Activated CD8-positive, alpha-beta memory T cell treated with anti-CD3 and anti-CD28 coated beads, Interleukin-2, amount 50 U/mL, for 1 hour (primary cell): Measurements from ENCODE around the gene EXOC6B.

Experiments used
- DNase-seq: peaks from one replicate; pipeline ENCODE4 v3.0.0-alpha.2; 2020; ENCODE audit errors: extremely low read depth

EXOC6B gene

DNA sequence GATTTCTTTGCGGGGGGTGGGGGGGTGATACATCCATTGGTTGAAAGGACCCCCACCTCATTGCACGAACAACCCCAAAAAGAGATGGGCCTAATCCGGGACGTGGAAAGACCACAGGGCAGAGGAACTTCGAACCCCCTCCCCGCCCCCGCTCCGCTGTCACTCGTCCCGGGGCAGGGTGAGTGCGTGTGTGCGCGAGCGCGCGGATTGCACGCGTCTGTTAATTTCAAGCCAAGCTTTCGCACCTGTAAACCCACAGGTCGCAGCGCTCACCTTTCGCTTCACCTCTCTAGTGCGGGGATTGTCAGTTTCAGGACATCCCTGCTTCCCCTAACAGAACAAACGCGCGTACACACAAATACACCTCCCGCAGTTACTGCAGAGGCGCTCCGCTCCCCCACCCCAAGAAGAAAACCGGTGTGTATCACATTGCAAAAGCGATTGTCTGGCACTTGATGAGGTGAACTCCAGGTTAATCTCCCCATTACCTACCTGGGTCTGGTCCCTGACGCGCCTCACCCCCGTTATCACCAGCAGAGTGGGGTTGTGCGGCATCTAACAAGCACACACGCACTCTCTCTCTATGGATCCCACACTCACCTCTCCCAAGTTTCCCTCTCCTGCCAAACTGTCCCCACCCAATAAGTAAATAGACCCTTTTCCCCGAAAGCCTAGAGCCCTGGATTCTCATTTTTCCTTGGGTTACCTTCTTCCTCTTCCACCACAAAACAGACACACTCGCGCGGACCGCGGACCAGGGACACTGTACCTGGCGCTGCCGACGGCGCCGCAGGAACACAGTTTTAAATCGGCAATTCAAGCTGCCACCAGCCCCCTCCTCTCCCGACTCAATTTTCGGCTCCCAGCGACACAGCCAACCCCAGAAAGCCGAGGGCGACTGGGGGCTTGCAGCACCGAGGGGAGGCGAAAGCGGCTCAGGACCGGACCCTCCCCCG is 679.2 kb downstream of the EXOC6B start:
- DNase-seq: no peak

DNA sequence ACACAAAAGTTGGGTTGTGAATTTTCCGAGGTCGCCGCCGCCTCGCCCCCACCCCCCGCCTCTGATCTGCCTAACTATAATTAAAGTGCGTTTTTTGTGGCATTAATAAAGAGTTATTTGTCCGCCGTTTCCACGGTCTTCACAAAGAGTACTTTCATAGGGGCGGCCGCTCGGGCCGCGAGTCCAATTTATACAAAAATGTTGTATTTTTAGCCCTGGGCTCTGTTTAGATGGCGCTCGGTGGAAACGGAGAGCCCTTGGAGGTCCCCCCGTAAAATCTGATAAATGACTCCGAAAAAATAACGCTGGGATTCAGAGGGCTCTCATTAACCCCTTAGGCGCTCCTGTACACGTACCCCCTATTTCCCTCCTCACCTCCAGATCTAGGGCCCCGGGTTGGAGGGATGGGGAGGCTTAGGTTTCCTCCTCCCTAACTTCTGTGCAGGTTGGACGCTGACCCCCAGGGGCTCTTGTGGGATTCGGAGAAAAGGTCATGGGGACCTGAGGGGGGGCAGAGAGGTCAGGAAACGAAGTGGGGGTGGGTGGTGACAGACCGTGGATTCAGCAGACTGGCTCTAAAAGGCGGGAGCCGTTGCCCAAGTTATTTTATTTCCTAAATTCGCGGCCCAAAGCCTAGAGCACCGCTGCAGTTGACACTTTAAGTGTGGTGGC is 680.0 kb downstream of the EXOC6B start:
- DNase-seq: no peak

DNA sequence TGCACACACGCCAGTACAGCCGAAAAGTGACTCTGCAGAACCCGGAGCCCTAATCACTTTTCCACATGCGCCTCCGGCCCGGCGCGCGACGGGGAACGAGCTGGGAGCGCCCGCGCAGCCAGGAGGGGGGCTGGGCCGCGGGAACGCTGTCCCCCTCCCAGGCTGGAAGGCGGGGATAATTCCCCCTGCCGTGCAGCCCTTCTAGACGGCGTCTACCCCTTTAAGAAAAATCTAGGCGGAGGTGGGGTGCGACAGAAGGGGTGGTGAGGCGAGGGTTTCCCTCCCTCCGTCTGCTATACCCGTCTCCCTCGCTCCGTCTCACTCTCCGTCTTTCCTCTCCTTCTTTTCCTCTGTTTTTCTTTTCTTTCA is 680.6 kb downstream of the EXOC6B start:
- DNase-seq: no peak

DNA sequence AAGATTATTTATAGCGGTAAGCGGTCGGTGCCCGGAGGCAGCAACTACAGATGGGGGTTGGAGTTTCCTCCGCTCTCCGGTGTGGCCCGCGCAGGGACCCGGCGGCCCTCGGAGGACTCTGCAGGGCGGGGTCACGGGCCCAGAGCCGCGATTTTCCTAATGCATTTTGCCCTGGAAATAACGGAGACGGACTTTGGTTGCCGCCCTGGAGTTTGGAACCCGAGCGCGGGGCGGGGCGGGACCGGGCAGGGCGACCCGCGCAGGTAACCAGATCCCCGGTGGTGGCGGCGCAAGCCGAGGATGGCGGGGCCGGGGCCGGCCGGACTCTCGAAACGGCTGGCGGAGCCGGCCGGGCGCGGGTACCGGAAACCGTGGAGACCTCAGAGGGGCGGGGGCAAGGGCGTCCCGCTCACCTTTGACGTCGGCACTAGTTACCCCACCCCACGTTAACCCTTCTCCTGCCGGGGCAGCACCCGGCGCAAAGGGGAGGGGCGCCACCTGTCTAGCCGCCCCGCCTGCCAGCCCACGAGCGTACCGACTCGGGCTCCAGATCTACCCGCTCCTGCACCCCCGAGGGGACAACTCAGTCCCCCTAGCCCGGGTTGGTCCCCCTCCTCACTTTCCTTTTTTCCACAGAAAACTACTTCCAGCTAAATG is 681.1 kb downstream of the EXOC6B start:
- DNase-seq: no peak

DNA sequence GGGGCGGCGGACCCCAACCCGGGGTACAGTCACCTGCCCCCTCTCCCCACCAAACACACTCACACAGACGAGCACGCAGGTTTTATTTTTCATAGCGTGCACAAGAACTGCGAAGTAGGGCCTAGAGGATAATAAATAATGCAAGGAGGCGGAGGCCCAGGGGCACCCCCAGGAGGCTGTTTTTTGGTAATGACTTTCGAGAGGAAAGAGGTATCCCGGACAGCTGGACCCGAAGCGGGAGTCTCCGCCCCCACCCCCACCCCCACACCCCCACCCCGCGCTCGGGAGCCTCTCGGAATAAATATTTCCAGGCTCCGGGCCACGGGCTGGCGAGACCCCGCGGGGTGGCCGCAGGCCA is 681.6 kb downstream of the EXOC6B start:
- no peak for DNase-seq

DNA sequence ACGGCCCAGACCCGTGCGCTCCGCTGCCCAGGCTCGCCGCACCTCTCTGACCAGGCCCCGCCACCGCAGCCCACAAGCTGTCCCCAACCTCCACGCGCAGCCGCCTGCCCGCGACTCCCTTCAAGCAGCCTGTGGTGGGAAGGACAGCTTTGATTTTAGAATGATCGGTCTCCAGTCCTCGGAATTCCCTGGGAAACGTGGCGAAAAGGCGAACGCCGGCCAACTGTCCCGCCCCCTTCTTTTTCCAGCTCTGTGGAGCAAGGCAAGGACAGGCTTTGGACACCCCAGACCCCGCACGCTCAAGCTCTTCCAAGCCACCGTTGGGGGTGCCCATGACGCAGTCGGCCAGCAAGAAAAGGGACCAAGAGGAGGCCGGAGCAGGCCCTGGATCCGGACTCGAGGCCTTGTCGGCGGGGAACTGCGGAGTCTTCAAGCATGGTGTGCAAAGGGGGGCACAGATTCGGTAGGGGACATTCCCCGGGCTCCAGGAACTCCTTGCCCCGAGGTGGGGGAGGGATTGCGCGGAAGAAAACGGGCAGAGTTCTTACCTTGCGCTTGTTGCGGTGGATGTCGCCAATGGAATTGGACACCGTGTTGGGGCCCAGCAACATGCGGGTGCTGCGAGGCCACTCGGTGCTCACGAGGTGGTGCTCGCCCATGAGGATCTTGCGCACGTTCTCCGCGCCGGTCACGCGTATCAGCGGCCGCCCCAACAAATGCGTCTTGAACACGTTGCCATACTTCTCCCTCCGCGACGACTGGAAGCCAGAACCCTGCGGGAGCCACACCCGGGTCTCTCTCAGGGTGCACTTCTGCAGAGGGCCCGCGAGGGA is 682.2 kb downstream of the EXOC6B start:
- no peak for DNase-seq

DNA sequence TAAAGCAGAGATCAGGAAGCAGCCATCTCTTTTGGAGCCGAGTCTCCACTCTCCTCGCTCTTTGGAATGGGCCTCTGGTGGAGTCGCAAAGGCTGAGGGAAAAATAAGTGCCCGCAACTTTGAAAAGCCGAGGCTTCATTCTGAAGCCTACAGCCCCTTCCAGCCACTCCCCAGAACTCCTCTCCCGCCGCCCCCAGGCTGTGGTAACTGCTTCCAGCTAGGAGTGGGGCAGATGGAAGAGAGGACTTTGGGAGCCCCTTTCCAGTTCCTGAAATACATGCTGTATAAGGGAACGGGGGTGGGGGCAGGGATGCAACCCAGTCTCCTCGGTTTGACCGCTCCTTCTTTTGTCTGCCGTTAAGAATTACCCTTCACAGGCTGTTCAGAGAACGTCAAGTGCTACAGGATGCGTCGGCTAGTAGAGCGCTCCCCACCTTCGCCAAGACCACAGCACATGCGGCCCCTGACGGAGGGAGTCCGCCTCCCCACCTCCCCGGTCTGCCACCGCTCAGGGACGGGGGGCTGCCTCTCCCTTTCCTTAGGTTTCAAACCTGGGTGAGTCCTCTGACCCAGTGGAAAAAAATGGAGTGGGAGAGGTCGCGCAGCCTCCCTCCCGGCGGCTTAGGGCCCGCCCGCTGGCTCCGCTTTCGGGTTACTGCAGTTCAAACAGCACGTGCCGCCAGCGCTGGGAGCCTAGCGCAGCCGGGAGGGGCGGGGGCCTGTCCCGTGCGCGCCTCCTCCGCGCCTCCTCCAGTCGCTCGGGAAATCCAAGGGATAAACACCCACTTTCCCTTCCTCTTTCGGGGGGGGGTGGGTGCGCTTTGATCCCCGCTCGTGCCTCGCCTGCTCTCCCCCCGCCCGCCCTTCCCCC is 683.0 kb downstream of the EXOC6B start:
- DNase-seq: no peak

DNA sequence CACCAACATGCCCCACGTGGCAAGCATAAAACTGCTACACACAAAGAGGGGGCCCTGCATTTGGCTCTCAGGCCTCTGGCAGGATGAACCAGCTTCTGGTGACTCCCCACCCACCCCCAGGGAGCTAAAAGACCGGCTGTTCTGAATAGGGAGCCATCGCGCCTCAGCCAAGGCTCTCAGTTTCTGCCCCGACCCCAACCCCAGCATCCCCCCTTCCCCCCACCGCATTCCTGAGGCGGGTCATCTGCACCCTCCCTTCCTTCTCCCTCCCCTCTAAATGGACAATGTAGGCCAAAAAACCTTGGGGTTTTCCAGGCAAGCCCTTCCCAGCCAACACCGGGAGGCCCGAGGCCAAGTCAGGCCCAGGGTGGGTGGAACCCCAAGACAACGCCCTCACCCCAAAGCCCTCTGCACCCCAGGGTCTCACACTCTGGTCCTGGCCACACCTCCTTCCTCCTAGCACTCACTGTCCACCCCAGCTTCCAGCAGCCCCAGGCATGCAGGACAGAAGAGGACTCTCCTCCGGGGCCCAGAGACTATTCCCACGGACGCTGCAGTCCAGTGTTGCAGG is 683.9 kb downstream of the EXOC6B start:
- DNase-seq: no peak

DNA sequence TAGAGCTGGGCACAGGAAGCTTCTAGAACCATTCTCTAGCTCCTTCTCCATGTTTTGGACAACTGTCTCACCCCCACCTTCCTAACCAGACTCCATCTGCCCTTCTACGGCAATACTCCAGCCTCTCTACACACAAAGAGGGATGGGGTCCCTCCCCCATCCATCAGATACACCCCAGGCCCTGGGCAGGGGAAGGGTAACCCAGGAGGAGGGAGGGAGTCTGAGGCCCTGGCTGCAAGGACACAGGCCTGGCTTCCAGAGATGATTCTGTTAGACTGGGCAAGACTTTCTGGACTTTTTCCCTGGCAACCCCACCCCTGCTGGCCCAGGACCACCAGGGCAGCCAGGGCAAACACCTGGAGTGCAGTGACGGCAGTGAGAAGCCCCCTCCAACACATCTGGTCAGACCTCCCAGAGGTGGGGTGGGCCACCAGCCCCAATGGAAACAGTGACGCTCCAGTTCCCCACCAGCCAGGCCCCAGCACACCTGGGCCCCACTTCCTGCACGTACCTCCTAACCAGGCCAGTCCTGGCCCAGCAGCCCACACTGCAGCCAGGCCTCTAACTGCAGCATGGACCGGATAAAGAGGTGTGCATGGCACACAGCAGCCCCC is 684.7 kb downstream of the EXOC6B start:
- no peak for DNase-seq

DNA sequence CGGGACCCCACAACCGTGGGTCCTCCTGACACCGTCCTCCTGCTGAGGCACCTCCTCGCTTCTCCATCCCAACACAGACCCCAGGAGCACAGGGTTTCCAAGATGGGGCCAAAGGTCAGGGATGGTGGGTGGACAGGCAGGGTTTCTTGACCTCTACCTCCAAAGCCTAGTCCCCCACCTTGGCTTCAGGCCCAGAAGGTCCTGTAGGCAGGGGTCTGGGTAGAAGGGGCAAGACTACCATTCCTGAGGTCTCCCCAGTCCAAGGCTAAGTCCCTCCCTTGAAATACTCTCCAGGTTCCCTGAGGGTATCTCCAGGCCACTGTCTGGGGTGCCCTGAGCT is 685.2 kb downstream of the EXOC6B start:
- DNase-seq: no peak

DNA sequence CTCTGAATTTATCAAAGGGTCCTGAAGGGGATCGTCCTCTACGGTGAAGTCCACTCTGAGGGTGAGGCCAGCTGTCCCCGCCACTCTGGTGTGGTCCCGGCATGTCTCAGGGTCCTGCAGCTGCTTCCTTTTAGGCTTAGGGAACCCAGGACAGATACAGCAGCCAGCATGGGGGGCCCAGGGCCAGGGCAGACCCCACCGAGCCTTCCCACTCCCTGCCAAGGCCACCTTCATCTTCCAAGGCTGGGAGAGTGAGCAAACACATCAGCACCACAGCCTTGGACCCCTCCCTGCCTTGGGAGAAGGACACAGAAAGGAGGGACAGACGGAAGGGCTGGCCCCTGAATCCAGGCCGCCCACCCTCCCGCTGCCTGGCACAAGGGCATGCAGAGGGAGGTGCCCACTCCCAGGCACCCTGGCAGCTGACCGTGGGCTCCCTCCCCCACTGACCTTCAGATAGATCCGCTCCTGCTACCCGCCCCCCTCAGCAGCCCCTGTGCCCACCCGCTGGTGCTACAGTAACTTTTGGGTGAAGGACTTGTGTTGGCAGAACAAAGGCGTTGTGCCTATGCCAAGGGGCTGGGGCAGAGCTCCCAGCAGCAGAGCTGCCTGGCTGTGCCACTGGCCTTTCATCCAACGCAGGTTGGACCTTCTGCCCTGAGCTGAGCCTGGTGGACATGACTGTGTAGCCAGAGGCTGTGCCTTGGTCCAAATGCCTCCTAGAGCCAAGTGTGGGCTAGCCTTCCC is 685.8 kb downstream of the EXOC6B start:
- DNase-seq: no peak

DNA sequence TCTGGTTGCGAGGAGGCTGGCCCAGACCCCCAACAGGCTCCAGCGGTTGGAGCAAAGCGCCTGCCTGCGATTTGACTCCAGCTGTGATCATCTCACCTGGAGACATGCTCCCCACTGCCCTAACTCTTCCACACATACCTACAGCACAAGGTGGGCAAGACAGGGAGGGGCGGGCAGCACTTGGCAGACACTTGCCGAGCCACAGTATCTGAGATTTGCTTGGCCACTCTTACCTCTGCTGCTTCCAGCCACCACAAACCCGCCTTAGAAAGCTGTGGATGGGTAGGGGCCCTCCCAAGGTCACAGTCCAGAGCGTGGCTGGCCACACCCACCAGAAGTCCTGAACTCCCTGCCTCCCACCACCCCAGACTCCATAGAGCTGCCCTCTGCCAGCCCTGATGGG is 686.4 kb downstream of the EXOC6B start:
- no peak for DNase-seq

DNA sequence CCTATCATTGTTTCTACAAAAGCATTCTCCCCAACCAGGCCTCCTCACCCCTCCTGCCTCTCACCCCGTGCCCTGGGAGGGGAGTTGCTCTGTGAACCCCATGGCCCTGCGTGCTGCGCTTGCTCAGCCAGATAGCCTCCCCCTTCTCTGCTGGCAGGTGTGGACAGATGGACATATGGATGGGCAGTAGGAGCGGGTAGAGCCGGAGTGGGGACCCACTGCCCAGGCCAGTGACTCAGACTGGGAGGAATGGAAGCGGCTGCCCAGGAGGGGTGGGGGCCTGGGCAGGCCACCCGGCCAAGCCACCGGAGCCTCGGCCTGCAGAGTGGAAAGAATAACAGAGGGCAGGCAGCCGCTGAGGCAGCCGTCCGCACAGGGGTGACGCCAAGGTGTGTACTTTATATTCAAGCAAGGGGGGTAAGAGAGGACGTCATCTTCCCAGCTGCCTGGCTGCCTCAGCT is 686.9 kb downstream of the EXOC6B start:
- no peak for DNase-seq

DNA sequence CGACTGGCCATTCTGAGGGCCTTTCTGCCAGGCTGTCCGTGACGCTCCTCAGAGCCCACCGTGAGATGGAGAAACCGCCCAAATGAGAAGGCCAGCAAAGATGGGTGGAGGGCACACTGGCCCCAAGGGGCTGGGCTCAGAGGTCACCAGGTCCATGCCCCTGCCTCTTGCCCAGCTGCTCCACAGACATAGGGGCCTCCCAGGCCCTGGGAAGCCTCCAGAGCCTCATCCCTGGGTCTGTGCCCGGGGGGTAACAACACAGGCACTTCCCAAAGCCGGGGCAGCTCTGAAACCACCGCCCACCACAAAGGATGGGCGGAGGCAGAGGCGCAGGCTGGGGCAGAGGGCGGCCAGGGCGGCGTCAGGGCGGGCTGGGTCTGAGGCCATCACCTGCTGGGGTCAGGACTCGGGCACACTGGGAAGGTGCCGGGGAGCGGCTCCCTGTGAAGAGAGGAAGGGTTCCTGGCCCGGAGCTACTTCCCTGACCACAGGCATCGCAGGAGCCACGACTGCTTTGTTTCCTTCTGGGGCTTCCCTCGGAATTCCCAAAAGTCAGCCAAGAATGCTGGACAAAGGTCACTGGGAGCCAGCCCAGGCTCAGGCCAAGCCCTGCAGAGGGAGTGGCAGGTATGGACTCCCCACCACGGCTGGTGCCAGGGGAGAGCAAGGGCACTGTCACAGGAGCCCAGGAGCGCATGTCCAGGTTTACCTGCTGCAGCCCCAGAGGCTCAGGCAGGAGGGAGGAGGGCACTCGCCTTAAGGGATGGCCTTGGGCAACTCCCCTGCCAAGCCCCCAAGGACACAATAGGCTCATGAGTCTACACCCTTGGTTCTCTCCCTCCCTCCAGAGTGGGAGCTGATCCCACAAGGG is 687.6 kb downstream of the EXOC6B start:
- DNase-seq: no peak

DNA sequence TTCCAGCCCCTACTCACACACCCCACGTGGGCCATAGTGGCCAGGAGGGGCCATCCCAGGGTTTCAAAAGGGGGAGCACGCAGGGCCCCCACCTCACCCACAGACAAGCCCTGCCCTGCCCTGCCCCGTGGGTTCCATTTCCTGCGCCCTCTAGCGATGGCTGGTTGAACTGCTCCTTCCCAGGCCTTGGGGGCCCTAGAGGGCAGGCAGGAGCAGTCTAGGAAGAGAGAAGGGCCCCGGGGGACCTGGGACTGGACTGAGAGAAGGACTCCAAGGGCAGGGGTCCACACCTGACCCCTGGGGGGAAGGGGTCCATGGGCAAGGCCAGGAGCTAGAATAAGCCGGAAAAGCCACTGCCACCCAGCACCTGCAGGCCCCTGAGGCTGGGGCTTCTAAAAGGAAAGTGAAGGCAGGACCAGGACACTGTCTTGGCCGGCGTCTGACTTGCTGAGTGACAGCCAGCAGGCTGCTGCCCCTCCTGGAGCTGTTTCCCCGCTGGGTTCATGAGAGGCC is 688.3 kb downstream of the EXOC6B start:
- DNase-seq: no peak

DNA sequence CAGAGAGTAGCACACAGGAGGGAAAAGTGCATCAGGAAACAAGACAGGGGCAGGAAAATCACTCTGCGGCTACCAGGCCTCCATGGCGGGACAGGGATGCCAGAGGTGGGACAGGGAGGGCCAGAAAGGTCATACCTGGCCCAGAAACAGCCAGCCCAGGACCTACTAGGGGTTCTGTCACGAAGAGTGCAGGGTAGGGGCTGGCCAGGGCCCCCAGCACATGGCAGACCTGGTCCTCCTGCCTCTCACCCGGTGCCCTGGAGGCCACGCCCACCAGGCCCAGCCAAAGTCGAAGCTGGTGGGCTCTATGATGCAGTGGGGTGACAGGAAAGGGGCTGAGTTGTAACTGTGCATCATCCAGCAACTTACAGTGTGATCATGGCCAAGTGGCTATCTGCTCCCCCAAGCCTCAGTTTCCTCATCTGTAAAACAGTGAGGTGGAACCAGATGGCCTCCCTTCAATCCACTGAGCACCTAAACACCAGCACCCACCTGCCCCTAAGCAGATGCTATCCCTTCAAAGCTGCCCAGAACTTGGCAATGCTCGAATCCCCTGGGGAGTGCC is 688.8 kb downstream of the EXOC6B start:
- DNase-seq: no peak

DNA sequence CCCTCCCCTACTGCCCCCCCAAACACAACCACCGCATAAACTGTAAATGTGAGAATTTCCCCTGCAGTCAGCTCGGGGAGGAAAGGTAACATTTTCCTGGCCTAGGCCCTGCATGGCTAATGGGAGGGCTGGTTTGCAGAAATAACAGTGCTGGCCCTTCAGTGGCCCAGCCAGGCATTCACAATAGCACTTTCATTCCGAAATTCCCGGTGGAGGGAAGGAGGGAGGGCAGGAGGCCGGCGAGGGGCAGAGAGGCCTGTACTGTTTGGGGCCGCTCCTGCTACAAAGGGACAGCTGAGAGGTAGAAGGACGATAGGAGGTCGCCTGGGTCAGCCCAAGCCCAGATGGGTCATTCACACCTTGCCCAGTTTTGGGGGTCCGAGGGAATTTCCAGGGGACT is 689.5 kb downstream of the EXOC6B start:
- no peak for DNase-seq

DNA sequence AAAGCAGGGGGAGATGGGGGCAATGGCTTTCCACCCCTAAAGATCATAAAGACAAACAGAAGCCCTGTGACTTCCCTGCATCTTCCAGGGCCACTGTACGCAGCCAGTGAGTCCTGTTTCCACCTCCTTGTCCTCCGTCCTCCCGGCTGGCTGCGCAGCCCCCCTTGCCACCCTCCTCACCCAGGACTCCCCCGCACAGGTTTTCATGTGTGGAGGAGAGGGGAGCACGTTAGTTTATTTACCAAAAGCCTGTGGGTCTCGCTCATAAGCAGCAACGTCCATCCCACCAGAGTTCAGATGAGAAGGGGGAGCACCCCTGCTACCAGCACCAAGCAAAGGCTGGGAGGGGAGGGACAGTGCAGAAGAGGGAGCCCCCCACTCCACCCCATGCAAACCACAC is 689.9 kb downstream of the EXOC6B start:
- DNase-seq: no peak
